ENCODE results near the gene HEPH. TPM values are rescaled to one million over a fixed set of nuclear protein-coding genes. Genes with fewer than 3 reads are reported as not detected.

Gene HEPH
- total and polyA plus RNA-seq, 2 donors (not counting 1 experiment from before 2014, with no cell fraction given) = 12.4 to 28.9 TPM

GRCh38 chrX:66255359-66255967, 91.4 kb downstream of the HEPH start:
- TF ChIP-seq EZH2 (IDR thresholded peaks at IDR 0.05; ENCODE audit: low read length, missing control alignments) = no peak
- no peak for TF ChIP-seq CTCF (conservative IDR thresholded peaks at IDR 0.05 in 1 of 2, IDR thresholded peaks at IDR 0.05 in 1 of 2; ENCODE audit: low read depth in 1 of 2, low read length in 2 of 2)
- Histone ChIP-seq H3K9ac (ENCODE audit: insufficient read depth, low read length) (no peak overlapping the region), H3K79me2 (ENCODE audit: control insufficient read depth, insufficient read depth, low read length) (no peaks in the 10 kb centered on the region), H3K27me3 (ENCODE audit: control insufficient read depth, insufficient read depth, low read length) (no peaks in the 10 kb centered on the region), H3K9me3 (ENCODE audit: control insufficient read depth, insufficient read depth, low read depth, low read length) (no peaks in the 10 kb centered on the region), H3K36me3 (ENCODE audit: control insufficient read depth, insufficient read depth, low read length) (no peaks in the 10 kb centered on the region), H3K27ac (ENCODE audit: insufficient read depth, low read length) (no peak overlapping the region), H4K20me1 (ENCODE audit: control insufficient read depth, extremely low read depth, insufficient read depth, low read length) (no peaks in the 10 kb centered on the region), H3K4me2 (ENCODE audit: extremely low read depth, insufficient read depth, low read length) (no peak overlapping the region), H3K4me3 (replicated peaks in 1 of 4; ENCODE audit: control extremely low read depth in 1 of 4, insufficient read depth in 1 of 4, low read depth in 3 of 4, low read length in 4 of 4) (no peak overlapping the region), H2AFZ (ENCODE audit: low read length) (no peak overlapping the region), H3K4me1 (ENCODE audit: control insufficient read depth, extremely low read depth, insufficient read depth, low read length) (no peaks in the 10 kb centered on the region)
- no peak for DNase-seq (ENCODE audit: low read depth in 2 of 2)

- TF ChIP-seq EZH2 (IDR thresholded peaks at IDR 0.05; ENCODE audit: low read length, missing control alignments) (no peak), CTCF (conservative IDR thresholded peaks at IDR 0.05 in 1 of 2, IDR thresholded peaks at IDR 0.05 in 1 of 2; ENCODE audit: low read depth in 1 of 2, low read length in 2 of 2) (no peak)
- Histone ChIP-seq H4K20me1 (ENCODE audit: control insufficient read depth, extremely low read depth, insufficient read depth, low read length) (no peaks in the 10 kb centered on the region), H3K27me3 (ENCODE audit: control insufficient read depth, insufficient read depth, low read length) (no peaks in the 10 kb centered on the region), H3K4me2 (ENCODE audit: extremely low read depth, insufficient read depth, low read length) (no peak overlapping the region), H3K9me3 (ENCODE audit: control insufficient read depth, insufficient read depth, low read depth, low read length) (no peaks in the 10 kb centered on the region), H3K79me2 (ENCODE audit: control insufficient read depth, insufficient read depth, low read length) (no peaks in the 10 kb centered on the region), H2AFZ (ENCODE audit: low read length) (no peak overlapping the region), H3K9ac (ENCODE audit: insufficient read depth, low read length) (no peak overlapping the region), H3K4me3 (replicated peaks in 1 of 4; ENCODE audit: control extremely low read depth in 1 of 4, insufficient read depth in 1 of 4, low read depth in 3 of 4, low read length in 4 of 4) (no peak overlapping the region), H3K27ac (ENCODE audit: insufficient read depth, low read length) (no peak overlapping the region), H3K36me3 (ENCODE audit: control insufficient read depth, insufficient read depth, low read length) (no peaks in the 10 kb centered on the region), H3K4me1 (ENCODE audit: control insufficient read depth, extremely low read depth, insufficient read depth, low read length) (no peaks in the 10 kb centered on the region)
- no peak for DNase-seq (ENCODE audit: low read depth in 2 of 2)
These were observed 98.8 kb downstream of the HEPH start for GRCh38 chrX:66262807-66263206.

Other genes with a start within 250 kb of the HEPH start
- not detected in 2 replicates for gene VSIG4, start 124.2 kb upstream of the HEPH start, total RNA-seq
- not detected in 2 replicates for gene VSIG4, start 124.2 kb upstream of the HEPH start, polyA plus RNA-seq

Measured in fibroblast of lung (primary cell).